Fibroblast of lung (primary cell): ENCODE measurements around the gene CPSF3. TPM values are rescaled to one million over a fixed set of nuclear protein-coding genes. Genes with fewer than 3 reads are reported as not detected.

ENCODE experiments used
- DNase-seq, 2 donors: peaks; one replicate each; pipeline versions ENCODE4 v3.0.0 to v3.0.0-alpha.2; 2010; ENCODE audit warnings: low read depth in 2 of 2
- H2AFZ ChIP-seq: 2 replicates; pipeline ENCODE4 v1.5.1; 2012; ENCODE audit warnings: low read length, control low read depth, inconsistent platforms
- H3K27ac ChIP-seq: 2 replicates; pipeline ENCODE4 v1.5.1; 2011; ENCODE audit warnings: low read length, control low read depth; ENCODE audit not compliant: insufficient read depth
- H3K27me3 ChIP-seq: 2 replicates; pipeline ENCODE4 v1.5.1; 2011; ENCODE audit warnings: mild to moderate bottlenecking, low read length; ENCODE audit not compliant: control insufficient read depth, insufficient read depth
- H3K36me3 ChIP-seq: 2 replicates; pipeline ENCODE4 v1.5.1; 2011; ENCODE audit warnings: low read length; ENCODE audit not compliant: control insufficient read depth, insufficient read depth
- H3K4me1 ChIP-seq: 2 replicates; pipeline ENCODE4 v1.5.1; 2011; ENCODE audit warnings: low read length; ENCODE audit not compliant: control insufficient read depth, insufficient read depth; ENCODE audit errors: extremely low read depth
- H3K4me2 ChIP-seq: 2 replicates; pipeline ENCODE4 v1.5.1; 2011; ENCODE audit warnings: low read length, control low read depth; ENCODE audit not compliant: insufficient read depth; ENCODE audit errors: extremely low read depth
- H3K4me3 ChIP-seq, 4 experiments: fragments of 200-600 bp in 1 of 4; sonication (generic) in 1 of 4; replicated peaks in 1 of 4; 2 replicates each; pipeline ENCODE4 v1.5.1; 2011 to 2016; ENCODE audit warnings: low read length in 4 of 4, low read depth in 3 of 4, mild to moderate bottlenecking in 3 of 4, control low read depth in 2 of 4, inconsistent platforms in 1 of 4, mixed read lengths in 1 of 4; ENCODE audit not compliant: insufficient read depth in 1 of 4; ENCODE audit errors: control extremely low read depth in 1 of 4
- H3K79me2 ChIP-seq: 2 replicates; pipeline ENCODE4 v1.5.1; 2012; ENCODE audit warnings: mild to moderate bottlenecking, low read length, inconsistent platforms; ENCODE audit not compliant: control insufficient read depth, insufficient read depth
- H3K9ac ChIP-seq: 2 replicates; pipeline ENCODE4 v1.5.1; 2011; ENCODE audit warnings: mild to moderate bottlenecking, low read length, control low read depth; ENCODE audit not compliant: insufficient read depth
- H3K9me3 ChIP-seq: 2 replicates; pipeline ENCODE4 v1.5.1; 2012; ENCODE audit warnings: low read depth, low read length; ENCODE audit not compliant: control insufficient read depth, insufficient read depth
- H4K20me1 ChIP-seq: 2 replicates; pipeline ENCODE4 v1.5.1; 2011; ENCODE audit warnings: low read length; ENCODE audit not compliant: control insufficient read depth, insufficient read depth; ENCODE audit errors: extremely low read depth
- EZH2 ChIP-seq: IDR thresholded peaks from 2 replicates; pipeline ENCODE4 v1.5.1; 2012; ENCODE audit warnings: low read length, control low read depth, mild to moderate bottlenecking; ENCODE audit errors: missing control alignments
- polyA plus RNA-seq, 2 donors: library from polyadenylated mRNA; depleted of rRNA in 1 of 2; stranded (reverse) in 1 of 2; unstranded in 1 of 2; fragments of >200 nt; gene quantifications; 2 replicates each; pipeline ENCODE4 v1.2.1, GENCODE V29; 2011 to 2012; ENCODE audit warnings: missing spikeins in 1 of 2
- total RNA-seq: library from RNA; depleted of rRNA; stranded (reverse); fragments of >200 nt; gene quantifications from 2 replicates; pipeline ENCODE4 v1.2.1, GENCODE V29; 2014
- TF ChIP-seq, protein P1 (sequence below), 2 donors: IDR thresholded peaks in 1 of 2; conservative IDR thresholded peaks in 1 of 2; 1 replicate in 1 of 2; 2 replicates in 1 of 2; pipeline ENCODE4 v1.5.1; 2011 to 2012; ENCODE audit warnings: low read length in 2 of 2, control low read depth in 1 of 2, inconsistent platforms in 1 of 2, low read depth in 1 of 2, mild to moderate bottlenecking in 1 of 2

Gene CPSF3
- total and polyA plus RNA-seq, 2 donors (not counting 1 experiment from before 2014, with no cell fraction given), result 48.6 to 53.0 TPM

DNA sequence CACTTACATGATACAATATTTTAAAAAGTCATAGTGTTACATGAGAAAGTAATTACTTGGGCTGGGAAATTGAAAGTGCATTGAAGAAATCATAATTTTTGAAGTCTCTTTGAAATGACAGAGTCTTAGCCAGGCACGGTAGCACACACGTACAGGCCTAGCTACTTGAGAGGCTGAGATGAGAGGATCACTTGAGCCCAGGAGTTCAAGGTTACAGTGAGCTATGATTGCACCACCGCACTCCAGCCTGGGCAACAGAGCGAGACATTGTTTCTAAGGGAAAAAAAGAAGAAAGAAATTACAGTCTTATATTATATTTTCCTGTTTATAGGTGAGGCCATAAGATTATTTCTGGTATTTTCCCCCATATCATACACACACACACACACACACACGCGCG lies 41.7 kb downstream of the CPSF3 start:
- no peak overlapping the region for H3K27ac ChIP-seq
- peaks cover 7% of the 10 kb centered on the region for H3K36me3 ChIP-seq
- H4K20me1 ChIP-seq, result no peaks in the 10 kb centered on the region
- no peaks in the 10 kb centered on the region for H3K79me2 ChIP-seq
- no peaks in the 10 kb centered on the region for H3K27me3 ChIP-seq
- TF ChIP-seq EZH2, result no peak
- TF ChIP-seq, protein P1, sequence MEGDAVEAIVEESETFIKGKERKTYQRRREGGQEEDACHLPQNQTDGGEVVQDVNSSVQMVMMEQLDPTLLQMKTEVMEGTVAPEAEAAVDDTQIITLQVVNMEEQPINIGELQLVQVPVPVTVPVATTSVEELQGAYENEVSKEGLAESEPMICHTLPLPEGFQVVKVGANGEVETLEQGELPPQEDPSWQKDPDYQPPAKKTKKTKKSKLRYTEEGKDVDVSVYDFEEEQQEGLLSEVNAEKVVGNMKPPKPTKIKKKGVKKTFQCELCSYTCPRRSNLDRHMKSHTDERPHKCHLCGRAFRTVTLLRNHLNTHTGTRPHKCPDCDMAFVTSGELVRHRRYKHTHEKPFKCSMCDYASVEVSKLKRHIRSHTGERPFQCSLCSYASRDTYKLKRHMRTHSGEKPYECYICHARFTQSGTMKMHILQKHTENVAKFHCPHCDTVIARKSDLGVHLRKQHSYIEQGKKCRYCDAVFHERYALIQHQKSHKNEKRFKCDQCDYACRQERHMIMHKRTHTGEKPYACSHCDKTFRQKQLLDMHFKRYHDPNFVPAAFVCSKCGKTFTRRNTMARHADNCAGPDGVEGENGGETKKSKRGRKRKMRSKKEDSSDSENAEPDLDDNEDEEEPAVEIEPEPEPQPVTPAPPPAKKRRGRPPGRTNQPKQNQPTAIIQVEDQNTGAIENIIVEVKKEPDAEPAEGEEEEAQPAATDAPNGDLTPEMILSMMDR (conservative IDR thresholded peaks at IDR 0.05 in 1 of 2, IDR thresholded peaks at IDR 0.05 in 1 of 2; ENCODE audit: low read depth in 1 of 2, low read length in 2 of 2), result no peak
- no peak for DNase-seq
- no peak overlapping the region for H3K9ac ChIP-seq
- no peak overlapping the region for H3K4me3 ChIP-seq
- H3K9me3 ChIP-seq, result no peaks in the 10 kb centered on the region
- H3K4me1 ChIP-seq, result no peaks in the 10 kb centered on the region
- no peak overlapping the region for H2AFZ ChIP-seq
- no peak overlapping the region for H3K4me2 ChIP-seq

DNA sequence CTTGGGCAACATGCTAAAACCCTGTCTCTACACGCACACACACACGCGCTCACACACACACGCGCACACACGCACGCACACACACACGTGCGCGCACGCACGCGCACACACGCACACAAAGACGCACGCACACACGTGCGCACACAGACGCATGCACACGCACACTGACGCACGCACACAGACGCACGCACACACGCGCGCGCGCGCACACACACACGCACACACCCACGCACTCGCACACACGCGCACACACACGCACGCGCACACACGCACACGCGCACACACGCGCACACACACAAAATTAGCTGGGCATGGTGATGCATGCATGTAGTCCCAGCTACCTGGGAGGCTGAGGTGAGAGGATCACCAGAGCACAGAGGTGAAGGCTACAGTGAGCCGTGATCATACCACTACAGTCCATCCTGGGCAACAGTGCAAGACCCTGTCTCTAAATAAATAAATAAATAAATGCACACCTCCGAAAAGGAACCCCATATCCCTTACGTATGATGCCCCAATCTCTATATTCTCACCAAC lies 42.8 kb downstream of the CPSF3 start:
- H3K36me3 ChIP-seq, result peaks cover 7% of the 10 kb centered on the region
- TF ChIP-seq, protein P1 (conservative IDR thresholded peaks at IDR 0.05 in 1 of 2, IDR thresholded peaks at IDR 0.05 in 1 of 2; ENCODE audit: low read depth in 1 of 2, low read length in 2 of 2), result no peak
- TF ChIP-seq EZH2, result no peak

DNA sequence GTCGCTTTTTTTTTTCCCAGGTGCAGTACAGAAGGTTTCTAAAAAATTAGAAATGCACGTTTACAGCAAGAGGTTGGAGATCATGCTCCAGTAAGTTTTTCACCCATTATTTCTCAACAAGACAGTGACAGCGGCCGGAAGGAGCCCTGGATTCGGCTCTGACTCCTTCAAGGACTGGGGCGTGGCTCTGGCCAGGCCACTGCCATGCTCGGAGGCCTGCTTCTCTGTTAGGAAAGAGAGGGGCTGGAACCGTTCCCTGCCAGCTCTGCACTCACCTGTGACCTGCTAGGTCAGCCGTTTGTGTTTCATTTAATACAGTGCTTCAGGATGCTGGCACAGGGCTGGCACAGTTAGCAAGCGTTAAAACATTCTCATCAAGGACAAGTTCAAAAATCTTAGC lies 44.2 kb downstream of the CPSF3 start:
- Histone ChIP-seq H3K4me3 (no peak overlapping the region), H3K79me2 (no peaks in the 10 kb centered on the region), H3K4me1 (no peaks in the 10 kb centered on the region), H3K9ac (no peak overlapping the region), H3K36me3 (peaks cover 7% of the 10 kb centered on the region), H3K27me3 (no peaks in the 10 kb centered on the region), H3K4me2 (no peak overlapping the region), H4K20me1 (no peaks in the 10 kb centered on the region), H3K27ac (no peak overlapping the region), H2AFZ (no peak overlapping the region), H3K9me3 (no peaks in the 10 kb centered on the region)
- TF ChIP-seq EZH2, result no peak
- TF ChIP-seq, protein P1 (conservative IDR thresholded peaks at IDR 0.05 in 1 of 2, IDR thresholded peaks at IDR 0.05 in 1 of 2; ENCODE audit: low read depth in 1 of 2, low read length in 2 of 2), result no peak
- no peak for DNase-seq

More for the DNA sequence above, 42.8 kb downstream of the CPSF3 start:
- no peaks in the 10 kb centered on the region for H4K20me1 ChIP-seq
- H3K9me3 ChIP-seq, result no peaks in the 10 kb centered on the region
- H3K4me3 ChIP-seq, result no peak overlapping the region
- H3K27ac ChIP-seq, result no peak overlapping the region
- H3K27me3 ChIP-seq, result no peaks in the 10 kb centered on the region
- DNase-seq, result no peak
- H3K9ac ChIP-seq, result no peak overlapping the region
- no peak overlapping the region for H2AFZ ChIP-seq
- no peaks in the 10 kb centered on the region for H3K79me2 ChIP-seq
- no peak overlapping the region for H3K4me2 ChIP-seq
- H3K4me1 ChIP-seq, result no peaks in the 10 kb centered on the region
